RWPE1 (cell line): ENCODE data around the gene TBC1D22A.

Experiments
- CTCF ChIA-PET: fragments of 350-600 bp; sonication (Branson Sonifier 250); formaldehyde crosslinking; extraction: SDS; loops from one replicate; lab custom pipeline; 2021; lab: Yijun Ruan, JAX
- POLR2A ChIA-PET: fragments of 400-600 bp; formaldehyde crosslinking; extraction: SDS; loops from one replicate; lab custom pipeline; 2020; ENCODE audit warnings: antibody characterized with exemption; ENCODE audit not compliant: low non-redundant PET; lab: Yijun Ruan, JAX
- DNase-seq: peaks from one replicate; pipeline ENCODE4 v3.0.0; 2012; ENCODE audit warnings: low spot score
- H3K27ac ChIP-seq: fragments of 450-650 bp; 2 replicates; pipeline ENCODE4 v1.5.1; 2017
- CTCF ChIP-seq: fragments of 450-650 bp; conservative IDR thresholded peaks from 2 replicates; pipeline ENCODE4 v1.5.1; 2017; ENCODE audit warnings: low read depth, mild to moderate bottlenecking

The TBC1D22A gene

GRCh38 chr22:46896568-46897245, 134.3 kb downstream of the TBC1D22A start:
- H3K27ac ChIP-seq = no peak overlapping the region
- no peak for DNase-seq
- ChIA-PET CTCF (interaction anchor here (0.7 kb wide), 1 partner anchor 41 kb away, joined by 5 read pairs; no protein-coding TSS in a partner anchor), POLR2A (no interaction called here)
- TF ChIP-seq CTCF = no peak

- POLR2A ChIA-PET = no interaction called here
- DNase-seq = no peak
- TF ChIP-seq CTCF = no peak
- H3K27ac ChIP-seq = no peak overlapping the region
- CTCF ChIA-PET = interaction anchor here (0.7 kb wide), 2 partner anchors 42 to 485 kb away, joined by 4 to 5 read pairs; no protein-coding TSS in a partner anchor
Measured at GRCh38 chr22:46897246-46897623, 134.8 kb downstream of the TBC1D22A start.

DNA sequence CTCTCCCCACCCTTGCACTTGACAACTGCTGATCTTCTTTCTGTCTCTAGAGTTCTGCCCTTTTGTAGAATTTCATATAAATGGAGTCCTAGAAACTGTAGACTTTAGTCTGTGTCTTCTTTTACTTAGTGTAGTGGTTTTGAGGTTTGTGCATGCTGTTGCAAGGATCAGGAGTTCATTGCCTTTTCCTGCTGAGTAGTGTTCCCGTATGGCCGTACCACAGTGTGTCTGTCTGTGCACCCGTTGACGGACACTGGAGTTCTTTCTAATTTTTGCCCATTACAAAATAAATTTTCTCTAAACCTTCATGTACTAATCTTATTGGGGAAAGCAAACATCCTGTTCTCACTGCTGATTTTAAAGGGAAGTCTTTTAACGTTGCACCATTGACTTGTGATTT, 138.1 kb downstream of the TBC1D22A start:
- CTCF ChIA-PET = no interaction called here

GRCh38 chr22:46902436-46902835, 140.0 kb downstream of the TBC1D22A start:
- CTCF ChIA-PET = no interaction called here
- DNase-seq = no peak
- POLR2A ChIA-PET = no interaction called here
- TF ChIP-seq CTCF = no peak
- no peak overlapping the region for H3K27ac ChIP-seq

More for the DNA sequence above, 138.1 kb downstream of the TBC1D22A start:
- POLR2A ChIA-PET = no interaction called here
- TF ChIP-seq CTCF = no peak
- DNase-seq = no peak
- no peak overlapping the region for H3K27ac ChIP-seq

DNA sequence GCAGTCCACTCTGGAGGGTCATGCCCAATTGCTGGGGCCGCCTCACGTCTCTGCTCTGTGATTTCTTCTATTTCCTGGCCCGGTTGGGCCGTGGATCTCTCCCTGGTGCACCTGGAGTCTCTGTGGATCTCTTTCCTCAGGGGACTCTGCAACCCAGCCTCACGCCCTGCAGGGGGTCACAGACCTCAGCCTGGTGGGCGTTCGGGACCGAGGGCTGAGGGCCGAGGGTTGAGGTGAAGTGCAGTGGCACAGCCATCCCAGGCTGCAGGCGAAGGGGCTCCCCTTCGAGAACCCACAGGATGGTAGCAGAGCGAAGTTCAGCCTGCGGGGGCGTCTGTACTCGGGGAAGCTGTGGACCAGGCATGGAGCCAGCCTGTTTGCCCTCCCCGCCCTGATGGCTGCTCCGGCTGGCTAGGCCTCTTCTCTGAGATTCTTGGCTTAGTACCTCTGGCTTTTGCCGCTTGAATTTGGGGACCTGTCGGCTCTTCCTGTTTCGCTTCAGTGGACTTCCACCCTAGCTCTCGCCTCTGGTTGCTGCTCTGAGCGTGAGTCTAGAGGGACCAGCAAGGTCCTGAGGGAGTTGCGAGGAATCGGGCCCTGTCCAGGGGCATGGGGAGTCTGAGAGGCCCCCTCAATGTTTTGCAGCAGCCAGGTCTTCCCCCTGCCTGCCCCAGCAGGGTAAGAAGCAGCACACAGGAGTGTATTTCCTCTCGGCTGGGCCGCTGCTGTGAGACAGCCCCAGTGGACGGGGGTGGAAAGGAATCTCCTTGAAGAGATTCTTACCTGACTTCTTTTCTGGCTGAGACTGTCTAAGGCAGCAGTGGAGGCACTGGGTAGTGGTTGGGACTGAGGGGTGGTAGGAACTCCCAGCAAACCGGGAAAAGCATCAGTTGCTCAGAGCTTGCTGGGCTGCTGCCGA, 140.8 kb downstream of the TBC1D22A start:
- CTCF ChIA-PET = no interaction called here
- no peak for TF ChIP-seq CTCF
- POLR2A ChIA-PET = no interaction called here

DNA sequence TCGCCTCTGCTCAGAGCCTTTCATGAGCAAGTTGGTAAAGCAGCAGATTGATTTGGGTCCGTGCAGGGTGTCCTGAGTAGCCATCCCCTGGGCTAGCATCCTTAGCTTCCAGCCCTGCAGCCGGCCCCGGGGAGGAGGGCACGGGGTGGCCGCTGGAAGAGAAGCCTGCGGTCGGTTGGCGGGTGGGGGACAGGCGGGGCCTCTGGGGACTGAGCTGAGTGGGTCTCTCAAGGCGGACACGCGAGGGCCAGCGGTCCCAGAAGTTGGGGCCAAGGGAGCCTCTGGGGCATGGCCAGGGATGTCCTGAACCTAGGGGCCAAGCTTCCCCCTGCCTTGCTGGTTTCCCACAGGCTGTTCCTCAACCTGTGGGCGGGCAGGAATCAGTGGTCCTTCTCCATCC, 143.0 kb downstream of the TBC1D22A start:
- DNase-seq = no peak
- CTCF ChIA-PET = interaction anchor here (0.5 kb wide), 1 partner anchor 109 kb away, joined by 3 read pairs; no protein-coding TSS in a partner anchor
- POLR2A ChIA-PET = no interaction called here
- no peak for TF ChIP-seq CTCF
- no peak overlapping the region for H3K27ac ChIP-seq

More for the DNA sequence above, 140.8 kb downstream of the TBC1D22A start:
- H3K27ac ChIP-seq = no peak overlapping the region
- no peak for DNase-seq
